Measurements from ENCODE around the gene LRRC27.

The LRRC27 gene

GRCh38 chr10:132388891-132389432 lies 57.0 kb downstream of the LRRC27 start:
- peak; percentile 32 for ATAC-seq
- no peak for TF ChIP-seq RARB (CRISPR knock-in tag; IDR thresholded peaks at IDR 0.05)
- TF ChIP-seq ZNF565 (CRISPR knock-in tag; conservative IDR thresholded peaks at IDR 0.05; ENCODE audit: low read depth), result no peak
- no peak for TF ChIP-seq CSDC2 (CRISPR knock-in tag; IDR thresholded peaks at IDR 0.05)
- TF ChIP-seq ZC3H10 (CRISPR knock-in tag; IDR thresholded peaks at IDR 0.05), result no peak
- TF ChIP-seq TOX (CRISPR knock-in tag; IDR thresholded peaks at IDR 0.05; ENCODE audit: borderline replicate concordance), result no peak
- TF ChIP-seq ZFP30 (CRISPR knock-in tag; IDR thresholded peaks at IDR 0.05), result no peak
- TF ChIP-seq PPARA (CRISPR knock-in tag; IDR thresholded peaks at IDR 0.05; ENCODE audit: borderline replicate concordance), result no peak
- TF ChIP-seq PATZ1 (CRISPR knock-in tag; IDR thresholded peaks at IDR 0.05; ENCODE audit: borderline replicate concordance), result no peak
- no peak for TF ChIP-seq ARNTL (CRISPR knock-in tag; IDR thresholded peaks at IDR 0.05; ENCODE audit: borderline replicate concordance, low read depth)
- TF ChIP-seq POU6F1 (CRISPR knock-in tag; IDR thresholded peaks at IDR 0.05; ENCODE audit: borderline replicate concordance, low read depth), result no peak
- no peak for TF ChIP-seq CREB5 (CRISPR knock-in tag; IDR thresholded peaks at IDR 0.05; ENCODE audit: low read depth)
- TF ChIP-seq SNAI2 (CRISPR knock-in tag; IDR thresholded peaks at IDR 0.05), result no peak
- TF ChIP-seq TCF4 (CRISPR knock-in tag; IDR thresholded peaks at IDR 0.05; ENCODE audit: borderline replicate concordance), result no peak
- no peak for TF ChIP-seq ISL1 (CRISPR knock-in tag; IDR thresholded peaks at IDR 0.05)
- no peak for TF ChIP-seq BACH2 (CRISPR knock-in tag; IDR thresholded peaks at IDR 0.05; ENCODE audit: borderline replicate concordance)
- no peak for TF ChIP-seq ZFP3 (CRISPR knock-in tag; IDR thresholded peaks at IDR 0.05)
- TF ChIP-seq ZNF8 (CRISPR knock-in tag; IDR thresholded peaks at IDR 0.05), result no peak
- TF ChIP-seq GLIS3 (CRISPR knock-in tag; IDR thresholded peaks at IDR 0.05), result no peak
- no peak for TF ChIP-seq TSHZ2 (CRISPR knock-in tag; IDR thresholded peaks at IDR 0.05)

- peak; percentile 12; the same call in 2 of the 3 replicates for ATAC-seq
- TF ChIP-seq CREB5 (CRISPR knock-in tag; IDR thresholded peaks at IDR 0.05; ENCODE audit: low read depth) (no peak), ZC3H10 (CRISPR knock-in tag; IDR thresholded peaks at IDR 0.05) (no peak)
Measured at GRCh38 chr10:132389433-132390169, 57.6 kb downstream of the LRRC27 start.

GRCh38 chr10:132390170-132390920 lies 58.4 kb downstream of the LRRC27 start:
- TF ChIP-seq TSHZ2 (CRISPR knock-in tag; IDR thresholded peaks at IDR 0.05) (no peak), PPARA (CRISPR knock-in tag; IDR thresholded peaks at IDR 0.05; ENCODE audit: borderline replicate concordance) (no peak), ZNF70 (CRISPR knock-in tag; IDR thresholded peaks at IDR 0.05) (no peak)
- ATAC-seq, result no peak
